Stimulated activated effector memory CD8-positive, alpha-beta T cell treated with anti-CD3 and anti-CD28 coated beads, Interleukin-12 subunit alpha, Interleukin-12 subunit beta, amount 100 ng/mL, for 72 hours (primary cell): Measurements from ENCODE around the gene SIM2.

ENCODE experiments used
- ATAC-seq: fragments of 150-1000 bp; cut with Tn5 transposase; 2 replicates; pipeline ENCODE4 v1.10.0; 2021
- DNase-seq, 2 donors: peaks; one replicate each; pipeline ENCODE4 v3.0.0; 2021 to 2022; ENCODE audit warnings: low spot score in 2 of 2
- H3K27ac Mint-ChIP-seq: one replicate; pipeline ENCODE4 v1.8.0; 2022; ENCODE audit warnings: mild to moderate bottlenecking, mixed read lengths
- H3K36me3 Mint-ChIP-seq: one replicate; pipeline ENCODE4 v1.8.0; 2022; ENCODE audit warnings: mild to moderate bottlenecking, mixed read lengths
- H3K4me1 Mint-ChIP-seq: one replicate; pipeline ENCODE4 v1.8.0; 2022; ENCODE audit warnings: mixed read lengths
- H3K4me3 Mint-ChIP-seq: one replicate; pipeline ENCODE4 v1.8.0; 2022; ENCODE audit warnings: mild to moderate bottlenecking, mixed read lengths
- H3K9me3 Mint-ChIP-seq: one replicate; pipeline ENCODE4 v1.8.0; 2022; ENCODE audit warnings: mixed read lengths

The SIM2 gene

GRCh38 chr21:36749935-36750575 is 51.1 kb downstream of the SIM2 start:
- no peak for ATAC-seq
- DNase-seq = no peak
- Mint-ChIP-seq H3K36me3 (peaks cover 12% of the 10 kb centered on the region), H3K4me1 (peaks cover 18% of the 10 kb centered on the region), H3K27ac (no peak overlapping the region), H3K4me3 (no peak overlapping the region), H3K9me3 (no peaks in the 10 kb centered on the region)

GRCh38 chr21:36750576-36750959 is 51.7 kb downstream of the SIM2 start:
- no peak overlapping the region for H3K4me3 Mint-ChIP-seq
- DNase-seq (no peak), ATAC-seq (no peak)
- no peak overlapping the region for H3K27ac Mint-ChIP-seq
- peaks cover 18% of the 10 kb centered on the region for H3K4me1 Mint-ChIP-seq
- peaks cover 17% of the 10 kb centered on the region for H3K36me3 Mint-ChIP-seq
- H3K9me3 Mint-ChIP-seq = no peaks in the 10 kb centered on the region

DNA sequence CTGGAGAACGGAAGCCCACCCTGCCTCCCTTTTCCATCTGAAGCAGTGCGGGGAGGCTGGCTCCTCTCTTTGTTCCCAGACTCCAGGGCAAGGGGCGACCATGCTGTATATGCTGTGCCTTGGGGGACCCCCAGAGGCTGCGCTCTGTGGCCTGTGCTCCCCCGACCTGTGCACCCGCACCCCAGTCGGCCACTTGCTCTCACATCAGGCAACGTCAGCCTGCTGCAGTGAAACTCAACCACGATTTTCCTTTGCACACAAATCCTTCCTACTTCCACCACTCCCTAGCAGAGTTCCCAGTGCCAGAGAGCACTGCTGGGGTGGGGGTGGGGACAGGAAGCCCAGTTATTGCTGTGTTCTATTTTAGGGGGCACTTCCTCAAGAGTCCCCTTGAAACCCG is 52.5 kb downstream of the SIM2 start:
- Mint-ChIP-seq H3K27ac (no peak overlapping the region), H3K36me3 (peaks cover 25% of the 10 kb centered on the region), H3K4me3 (no peak overlapping the region), H3K4me1 (peaks cover 16% of the 10 kb centered on the region), H3K9me3 (no peaks in the 10 kb centered on the region)
- ATAC-seq = no peak
- no peak for DNase-seq

GRCh38 chr21:36753556-36753955 is 54.6 kb downstream of the SIM2 start:
- Mint-ChIP-seq H3K9me3 (no peaks in the 10 kb centered on the region), H3K4me3 (no peak overlapping the region), H3K27ac (no peak overlapping the region), H3K36me3 (peaks cover 33% of the 10 kb centered on the region), H3K4me1 (peaks cover 3% of the 10 kb centered on the region)
- no peak for ATAC-seq
- no peak for DNase-seq

GRCh38 chr21:36754241-36754898 is 55.5 kb downstream of the SIM2 start:
- ATAC-seq (no peak), DNase-seq (no peak)
- peaks cover 29% of the 10 kb centered on the region for H3K36me3 Mint-ChIP-seq
- no peaks in the 10 kb centered on the region for H3K4me1 Mint-ChIP-seq
- H3K4me3 Mint-ChIP-seq = no peak overlapping the region
- H3K27ac Mint-ChIP-seq = no peak overlapping the region
- no peaks in the 10 kb centered on the region for H3K9me3 Mint-ChIP-seq

DNA sequence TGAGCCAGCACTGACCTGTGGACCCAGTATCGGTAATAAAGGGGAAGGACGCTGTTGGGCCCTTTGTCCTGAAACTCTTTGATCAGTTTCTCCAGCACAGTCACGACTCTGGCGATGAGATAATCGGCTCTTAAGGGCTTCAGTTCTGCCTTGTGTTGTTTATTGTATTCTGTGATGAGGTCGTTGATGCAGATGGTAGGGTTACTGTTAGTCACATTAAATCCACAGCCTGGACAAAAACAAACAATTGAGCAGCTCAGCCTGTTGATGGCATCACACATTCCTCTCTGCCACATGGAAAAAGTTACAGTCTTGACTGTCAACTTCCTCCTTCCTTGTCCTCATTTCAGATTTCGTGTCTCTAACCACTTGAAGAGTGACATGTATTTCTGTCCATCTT is 57.6 kb downstream of the SIM2 start:
- Mint-ChIP-seq H3K36me3 (peaks cover 28% of the 10 kb centered on the region), H3K27ac (no peak overlapping the region), H3K9me3 (no peaks in the 10 kb centered on the region), H3K4me3 (no peak overlapping the region), H3K4me1 (no peaks in the 10 kb centered on the region)
- no peak for DNase-seq
- no peak for ATAC-seq

- no peaks in the 10 kb centered on the region for H3K9me3 Mint-ChIP-seq
- no peak for ATAC-seq
These were observed 58.3 kb downstream of the SIM2 start for GRCh38 chr21:36757196-36757595.

GRCh38 chr21:36759348-36760083 is 60.6 kb downstream of the SIM2 start:
- H3K4me3 Mint-ChIP-seq = no peak overlapping the region
- DNase-seq (no peak), ATAC-seq (no peak)
- H3K4me1 Mint-ChIP-seq = no peaks in the 10 kb centered on the region
- H3K27ac Mint-ChIP-seq = no peak overlapping the region
- H3K9me3 Mint-ChIP-seq = no peaks in the 10 kb centered on the region
- H3K36me3 Mint-ChIP-seq = peaks cover 27% of the 10 kb centered on the region

More at GRCh38 chr21:36757196-36757595, 58.3 kb downstream of the SIM2 start:
- Mint-ChIP-seq H3K4me1 (no peaks in the 10 kb centered on the region), H3K27ac (no peak overlapping the region), H3K36me3 (peaks cover 28% of the 10 kb centered on the region), H3K4me3 (no peak overlapping the region)
- no peak for DNase-seq

DNA sequence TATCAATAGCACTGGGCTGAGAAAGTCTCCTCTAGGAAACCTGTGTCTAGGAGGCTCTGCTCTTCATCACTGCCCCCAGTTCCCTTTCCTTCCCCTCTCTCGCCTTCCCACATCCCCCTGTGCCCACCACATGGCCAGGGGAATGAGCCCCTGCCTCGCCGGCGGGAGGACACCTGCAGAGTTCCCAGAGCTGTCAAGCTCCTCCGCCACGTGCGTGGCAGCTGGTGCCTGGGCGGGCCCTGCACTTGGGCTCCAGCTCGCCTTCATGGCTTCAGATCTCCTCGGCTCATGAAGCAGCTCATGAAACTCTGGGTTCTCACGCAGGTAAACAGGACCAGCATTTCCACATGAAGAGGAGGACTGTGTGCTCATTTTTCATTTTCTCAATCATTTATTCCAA is 62.8 kb downstream of the SIM2 start:
- Mint-ChIP-seq H3K27ac (peak overlapping the region; percentile 15), H3K4me3 (no peak overlapping the region), H3K4me1 (no peaks in the 10 kb centered on the region), H3K9me3 (no peaks in the 10 kb centered on the region), H3K36me3 (peaks cover 5% of the 10 kb centered on the region)
- ATAC-seq = no peak
- no peak for DNase-seq

- H3K4me3 Mint-ChIP-seq = no peak overlapping the region
- no peaks in the 10 kb centered on the region for H3K36me3 Mint-ChIP-seq
- H3K4me1 Mint-ChIP-seq = no peaks in the 10 kb centered on the region
- no peaks in the 10 kb centered on the region for H3K9me3 Mint-ChIP-seq
- no peak for DNase-seq
- no peak for ATAC-seq
- no peak overlapping the region for H3K27ac Mint-ChIP-seq
These were observed 63.7 kb downstream of the SIM2 start for GRCh38 chr21:36762642-36763041.

- ATAC-seq = no peak
- Mint-ChIP-seq H3K9me3 (no peaks in the 10 kb centered on the region), H3K4me3 (no peak overlapping the region), H3K27ac (no peak overlapping the region), H3K4me1 (no peaks in the 10 kb centered on the region), H3K36me3 (no peaks in the 10 kb centered on the region)
- no peak for DNase-seq
These were observed 64.4 kb downstream of the SIM2 start for GRCh38 chr21:36763305-36763704.

DNA sequence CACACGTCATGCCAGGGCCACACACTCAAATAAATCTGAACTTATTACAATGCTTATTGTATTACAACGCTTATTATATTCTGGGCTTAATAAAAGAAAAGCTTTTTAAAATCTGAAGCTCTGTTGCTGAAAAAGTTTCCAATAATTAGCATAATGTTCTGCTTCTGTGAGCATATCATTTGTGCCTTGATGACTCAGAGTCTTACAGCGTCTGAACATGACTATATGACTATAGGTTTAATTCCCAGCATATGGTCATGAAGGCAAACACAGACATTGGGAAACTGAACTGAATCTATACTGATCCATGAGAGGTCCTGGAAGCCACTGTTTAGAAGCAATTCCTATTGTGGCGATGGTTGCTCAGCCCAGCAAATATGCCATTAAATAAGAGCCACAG is 66.3 kb downstream of the SIM2 start:
- Mint-ChIP-seq H3K36me3 (no peaks in the 10 kb centered on the region), H3K9me3 (no peaks in the 10 kb centered on the region), H3K4me1 (no peaks in the 10 kb centered on the region), H3K4me3 (no peak overlapping the region), H3K27ac (no peak overlapping the region)
- ATAC-seq (no peak), DNase-seq (no peak)

DNA sequence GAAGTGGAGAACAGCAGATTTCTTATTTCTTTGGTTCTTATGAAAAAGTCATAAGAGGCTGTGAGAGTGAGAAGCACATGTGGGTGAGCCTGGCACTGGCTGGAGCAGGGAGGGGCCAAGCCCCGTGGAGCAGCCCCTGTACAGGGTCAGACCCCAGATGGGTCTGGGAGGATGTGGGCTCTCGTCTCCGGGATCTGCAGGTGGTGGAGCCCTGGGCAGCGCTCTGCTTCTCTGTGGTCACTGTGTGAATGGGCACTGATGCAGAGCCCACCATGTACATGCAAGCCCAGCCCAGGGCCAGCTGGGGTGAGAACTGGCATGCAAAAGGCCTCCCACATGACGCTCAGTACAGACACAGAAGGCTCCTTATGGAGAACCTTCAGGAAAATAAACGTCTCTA is 67.6 kb downstream of the SIM2 start:
- H3K9me3 Mint-ChIP-seq = no peaks in the 10 kb centered on the region
- H3K36me3 Mint-ChIP-seq = no peaks in the 10 kb centered on the region
- no peak overlapping the region for H3K27ac Mint-ChIP-seq
- no peaks in the 10 kb centered on the region for H3K4me1 Mint-ChIP-seq
- DNase-seq = no peak
- H3K4me3 Mint-ChIP-seq = no peak overlapping the region
- no peak for ATAC-seq

GRCh38 chr21:36767096-36767495 is 68.2 kb downstream of the SIM2 start:
- ATAC-seq (no peak), DNase-seq (no peak)
- Mint-ChIP-seq H3K4me1 (no peaks in the 10 kb centered on the region), H3K9me3 (no peaks in the 10 kb centered on the region), H3K36me3 (no peaks in the 10 kb centered on the region), H3K27ac (no peak overlapping the region), H3K4me3 (no peak overlapping the region)

DNA sequence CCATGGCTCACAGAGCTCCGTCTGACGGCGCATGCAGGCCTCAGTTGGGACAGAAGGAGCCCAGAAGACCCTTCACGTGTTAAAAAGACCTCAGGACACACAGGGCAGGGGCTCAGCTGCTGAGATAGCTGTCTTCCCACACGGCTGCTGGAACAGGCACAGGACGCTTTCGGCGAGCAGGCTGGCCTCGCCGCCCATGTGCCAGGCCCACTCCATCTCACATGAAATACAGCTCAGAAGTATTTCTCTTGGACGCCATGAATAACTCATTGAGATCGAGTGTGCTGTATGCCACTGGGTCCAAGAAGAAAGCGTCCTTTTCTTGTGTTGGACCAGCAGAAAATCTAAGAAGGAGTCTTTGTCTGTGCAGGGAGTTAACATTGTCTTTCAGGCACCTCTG is 69.6 kb downstream of the SIM2 start:
- H3K4me1 Mint-ChIP-seq = no peaks in the 10 kb centered on the region

More for the DNA sequence above, 69.6 kb downstream of the SIM2 start:
- H3K4me3 Mint-ChIP-seq = no peak overlapping the region
- DNase-seq (no peak), ATAC-seq (no peak)
- no peaks in the 10 kb centered on the region for H3K9me3 Mint-ChIP-seq
- no peak overlapping the region for H3K27ac Mint-ChIP-seq
- no peaks in the 10 kb centered on the region for H3K36me3 Mint-ChIP-seq
